ENCODE measurements around the gene SPATS1.

DNA sequence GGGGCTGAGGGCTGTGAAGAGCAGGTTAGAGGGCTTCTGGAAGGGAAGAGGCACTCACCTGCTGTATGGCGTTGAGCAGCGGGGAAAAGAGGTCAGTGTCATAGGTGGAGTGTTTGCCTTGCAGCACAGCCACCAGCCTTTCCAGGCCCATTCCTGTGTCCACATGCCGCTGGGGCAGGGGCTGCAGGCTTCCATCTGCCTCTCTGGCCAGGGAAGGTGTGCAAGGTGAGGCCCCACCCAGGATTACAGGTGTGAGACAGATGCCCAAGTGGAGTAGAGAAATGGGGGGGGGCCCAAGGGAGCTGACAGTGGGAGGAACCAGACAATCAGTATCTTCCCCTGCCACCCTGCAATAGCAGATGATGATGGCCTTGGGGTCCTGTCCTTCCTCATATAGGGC lies 32.2 kb upstream of the SPATS1 start:
- TF ChIP-seq, protein P1, sequence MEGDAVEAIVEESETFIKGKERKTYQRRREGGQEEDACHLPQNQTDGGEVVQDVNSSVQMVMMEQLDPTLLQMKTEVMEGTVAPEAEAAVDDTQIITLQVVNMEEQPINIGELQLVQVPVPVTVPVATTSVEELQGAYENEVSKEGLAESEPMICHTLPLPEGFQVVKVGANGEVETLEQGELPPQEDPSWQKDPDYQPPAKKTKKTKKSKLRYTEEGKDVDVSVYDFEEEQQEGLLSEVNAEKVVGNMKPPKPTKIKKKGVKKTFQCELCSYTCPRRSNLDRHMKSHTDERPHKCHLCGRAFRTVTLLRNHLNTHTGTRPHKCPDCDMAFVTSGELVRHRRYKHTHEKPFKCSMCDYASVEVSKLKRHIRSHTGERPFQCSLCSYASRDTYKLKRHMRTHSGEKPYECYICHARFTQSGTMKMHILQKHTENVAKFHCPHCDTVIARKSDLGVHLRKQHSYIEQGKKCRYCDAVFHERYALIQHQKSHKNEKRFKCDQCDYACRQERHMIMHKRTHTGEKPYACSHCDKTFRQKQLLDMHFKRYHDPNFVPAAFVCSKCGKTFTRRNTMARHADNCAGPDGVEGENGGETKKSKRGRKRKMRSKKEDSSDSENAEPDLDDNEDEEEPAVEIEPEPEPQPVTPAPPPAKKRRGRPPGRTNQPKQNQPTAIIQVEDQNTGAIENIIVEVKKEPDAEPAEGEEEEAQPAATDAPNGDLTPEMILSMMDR (IDR thresholded peaks at IDR 0.05) = no peak
- no peak for TF ChIP-seq POLR2AphosphoS5 (IDR thresholded peaks at IDR 0.05; ENCODE audit: low read depth, low read length)

All from Panc1 (cell line).